Measurements from ENCODE around the gene PHTF2. TPM values are rescaled to one million over a fixed set of nuclear protein-coding genes. Genes with fewer than 3 reads are reported as not detected.

The PHTF2 gene
- total RNA-seq = 10 to 100 TPM; 20.5 to 47.2 (median 24.2) TPM
- 10 to 100 TPM in 1 of 2 donors, 1 to 10 TPM in 1; 9.6 to 31.5 TPM for polyA plus RNA-seq
- long read RNA-seq, donor 1, full-length matches to known transcripts = 6 of 16 reads
- long read RNA-seq, donor 1, partial matches to known transcripts = 5 of 16 reads
- long read RNA-seq, donor 1, other reads (novel, unspliced or antisense) = 5 of 16 reads
- long read RNA-seq, donor 2, full-length matches to known transcripts = 35 of 70 reads
- long read RNA-seq, donor 2, partial matches to known transcripts = 23 of 70 reads
- long read RNA-seq, donor 2, other reads (novel, unspliced or antisense) = 12 of 70 reads
- long read RNA-seq, donor 3, full-length matches to known transcripts = 33 of 45 reads
- long read RNA-seq, donor 3, partial matches to known transcripts = 4 of 45 reads
- long read RNA-seq, donor 3, other reads (novel, unspliced or antisense) = 8 of 45 reads

GRCh38 chr7:77798394-77799077 is at the start of gene PHTF2, which contains the start of gene TMEM60:
TSS of gene PHTF2 (plus strand) at chr7:77798773.
TSS of gene TMEM60 (minus strand) at chr7:77798434. CDS start at chr7:77794373, 4,061 bp downstream.
- H3K36me3 ChIP-seq = peaks cover 0 to 15% (median 0%) of the 10 kb centered on the region in 9 donors
- H3K4me1 ChIP-seq = peaks cover 0 to 80% (median 26%) of the 10 kb centered on the region in 12 donors
- peak within 1 kb of the TSS; percentile 65 to 98 (median 88) for H3K4me3 ChIP-seq
- WGBS, 4 donors = 0 to 1% (median 0%) methylated on average over 22 to 61 of the region's 61 CpGs
- intact Hi-C loops (cut with DNase I) = loop anchor here in 4 of 10 donors (1.0 to 5.0 kb wide), 5 partner anchors 32 to 219 kb away; partner anchors contain the start of gene RSBN1L (in 2 of the 4)
- H3K27me3 ChIP-seq = no peaks in the 10 kb centered on the region
- no peaks in the 10 kb centered on the region for H3K9me3 ChIP-seq
- H3K27ac ChIP-seq = peak within 1 kb of the TSS; percentile 70 to 92 (median 88)
- ATAC-seq = peak; percentile 96 to 98 (median 98)
- DNase-seq = peak; percentile 98 to 99 (median 99)
- TF ChIP-seq CTCF (IDR thresholded peaks at IDR 0.05) = peak; percentile 15 to 70 (median 38)
- TF ChIP-seq POLR2A (IDR thresholded peaks at IDR 0.05) = peak in 1 of 2 donors; percentile 72

GRCh38 chr7:77752016-77752415 is 46.6 kb upstream of the PHTF2 start:
- H3K27me3 ChIP-seq = no peaks in the 10 kb centered on the region

DNA sequence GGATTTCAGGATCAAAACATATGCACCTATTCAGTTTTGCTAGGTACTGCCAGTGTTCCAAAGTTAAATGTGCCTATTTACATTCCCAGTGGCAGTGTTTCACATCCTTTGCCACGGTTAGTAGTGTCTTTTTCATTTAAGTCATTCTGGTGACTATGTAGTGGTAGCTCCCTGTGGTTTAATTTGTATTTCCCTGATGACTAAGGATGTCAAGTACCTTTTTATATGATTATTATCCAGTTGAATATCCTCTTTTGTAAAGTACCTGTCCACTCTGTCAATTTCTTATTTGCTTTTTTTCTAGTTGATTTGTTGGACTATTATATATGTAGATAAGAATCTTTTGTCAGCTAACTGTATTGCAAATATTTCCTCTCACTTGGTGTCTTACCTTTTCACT is 45.4 kb upstream of the PHTF2 start:
- Histone ChIP-seq H3K27ac (no peak overlapping the region), H3K27me3 (no peaks in the 10 kb centered on the region), H3K9me3 (no peaks in the 10 kb centered on the region), H3K36me3 (peaks cover 0 to 26% (median 15%) of the 10 kb centered on the region in 9 donors), H3K4me3 (no peak overlapping the region), H3K4me1 (peaks cover 0 to 25% (median 2%) of the 10 kb centered on the region in 12 donors)
- no peak for DNase-seq
- 77 to 83% (median 81%) methylated on average over 1 of the region's 1 CpG for WGBS, 4 donors
- ATAC-seq = no peak
- no peak for TF ChIP-seq POLR2A (IDR thresholded peaks at IDR 0.05)
- TF ChIP-seq CTCF (IDR thresholded peaks at IDR 0.05) = no peak
- intact Hi-C loops (cut with DNase I) = loop anchor here in 5 of 10 donors (5.0 to 10.0 kb wide), 5 partner anchors 51 to 311 kb away; partner anchors contain the start of gene RSBN1L (in 2 of the 5)

More at GRCh38 chr7:77752016-77752415, 46.6 kb upstream of the PHTF2 start:
- H3K36me3 ChIP-seq = peaks cover 0 to 26% (median 15%) of the 10 kb centered on the region in 9 donors
- peaks cover 0 to 25% (median 2%) of the 10 kb centered on the region in 12 donors for H3K4me1 ChIP-seq
- DNase-seq (no peak), ATAC-seq (peak in 2 of 4 donors; percentile 60 to 68)
- WGBS, 4 donors = 38 to 59% (median 49%) methylated on average over 2 of the region's 2 CpGs
- H3K27ac ChIP-seq = no peak overlapping the region
- no peak overlapping the region for H3K4me3 ChIP-seq
- TF ChIP-seq CTCF (IDR thresholded peaks at IDR 0.05) (no peak), POLR2A (IDR thresholded peaks at IDR 0.05) (no peak)
- H3K9me3 ChIP-seq = no peaks in the 10 kb centered on the region
- intact Hi-C loops (cut with DNase I) = loop anchor here in 5 of 10 donors (5.0 to 10.0 kb wide), 5 partner anchors 50 to 310 kb away; partner anchors contain the start of gene RSBN1L (in 2 of the 5)
